Large intestine (tissue), 3 donors: ENCODE data around the gene GAB1. TPM values are rescaled to one million over a fixed set of nuclear protein-coding genes. Genes with fewer than 3 reads are reported as not detected.

ENCODE experiments used
- DNase-seq, 2 donors: peaks; one replicate each; pipeline versions ENCODE4 v3.0.0 to v3.0.0-alpha.2; 2013
- H3K27ac ChIP-seq: one replicate; pipeline ENCODE4 v1.5.1; 2013; ENCODE audit warnings: low read length
- H3K27me3 ChIP-seq: 2 replicates; pipeline ENCODE4 v1.6.1; 2013; ENCODE audit warnings: low read length; ENCODE audit not compliant: control insufficient read depth, insufficient read depth
- H3K36me3 ChIP-seq: 2 replicates; pipeline ENCODE4 v1.6.1; 2013; ENCODE audit warnings: low read length; ENCODE audit not compliant: control insufficient read depth, insufficient read depth
- H3K4me1 ChIP-seq: one replicate; pipeline ENCODE4 v1.6.1; 2013; ENCODE audit warnings: low read length; ENCODE audit not compliant: control insufficient read depth, insufficient read depth
- H3K4me3 ChIP-seq: one replicate; pipeline ENCODE4 v1.5.1; 2013; ENCODE audit warnings: low read length
- H3K9me3 ChIP-seq: one replicate; pipeline ENCODE4 v1.6.1; 2013; ENCODE audit warnings: mild to moderate bottlenecking, low read depth, low read length, moderate library complexity; ENCODE audit not compliant: control insufficient read depth
- WGBS: methylation state at CpG from one replicate; pipeline ENCODE4 v1.1.5; 2013; ENCODE audit warnings: low lambda C conversion rate; ENCODE audit not compliant: insufficient coverage; 5-methylcytosine and 5-hydroxymethylcytosine counted together
- polyA plus RNA-seq: library from polyadenylated mRNA; unstranded; fragments of 120-200 nt; gene quantifications from one replicate; pipeline ENCODE4 v1.2.1, GENCODE V29; 2013

Gene GAB1
- polyA plus RNA-seq, 1 donor = 69.2 TPM

DNA sequence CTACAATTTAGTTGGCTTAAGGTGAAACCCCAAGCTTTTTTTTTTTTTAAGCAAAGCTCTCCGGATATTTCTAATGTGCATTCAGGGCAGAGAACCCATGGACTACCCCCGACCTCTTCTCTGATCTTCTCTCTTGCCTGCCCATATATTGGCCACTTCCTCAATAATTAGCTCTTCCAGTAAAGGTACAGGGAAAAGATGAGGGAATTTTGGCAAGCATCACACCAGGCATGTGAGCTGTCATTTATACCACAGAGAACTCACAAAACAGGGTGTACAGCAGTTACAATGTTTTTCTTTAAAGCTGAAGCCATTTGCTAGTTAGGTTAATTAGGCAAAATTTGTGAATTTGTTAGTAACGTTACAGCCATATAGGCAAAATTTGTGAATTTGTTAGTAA is 73.3 kb downstream of the GAB1 start:
- H3K4me1 ChIP-seq = no peaks in the 10 kb centered on the region
- no peak overlapping the region for H3K27ac ChIP-seq
- H3K27me3 ChIP-seq = no peaks in the 10 kb centered on the region
- H3K4me3 ChIP-seq = no peak overlapping the region
- no peaks in the 10 kb centered on the region for H3K36me3 ChIP-seq
- no peaks in the 10 kb centered on the region for H3K9me3 ChIP-seq
- WGBS = 100% methylated on average over 1 of the region's 3 CpGs
- no peak for DNase-seq

GRCh38 chr4:143411527-143412419 is 75.1 kb downstream of the GAB1 start:
- WGBS = 66% methylated on average over 4 of the region's 7 CpGs
- Histone ChIP-seq H3K27ac (no peak overlapping the region), H3K4me3 (no peak overlapping the region), H3K9me3 (no peaks in the 10 kb centered on the region), H3K36me3 (peaks cover 10% of the 10 kb centered on the region), H3K4me1 (no peaks in the 10 kb centered on the region), H3K27me3 (no peaks in the 10 kb centered on the region)
- DNase-seq = no peak

DNA sequence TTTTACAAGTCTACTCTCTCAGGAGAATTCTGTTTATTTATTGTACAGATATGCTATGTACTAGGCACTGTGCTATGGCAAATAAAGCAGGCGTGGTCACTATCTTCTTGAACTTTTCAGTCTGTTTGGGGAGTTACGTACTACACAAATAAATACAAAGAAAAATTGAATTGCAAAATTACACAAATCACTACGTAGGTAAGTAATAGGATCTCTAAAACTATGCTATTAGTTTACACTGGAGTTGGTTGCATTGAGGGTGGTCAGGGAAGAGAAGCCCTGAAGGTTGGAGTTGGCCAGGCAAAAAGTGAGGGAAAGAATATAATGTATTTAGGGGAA is 75.7 kb downstream of the GAB1 start:
- Histone ChIP-seq H3K36me3 (peaks cover 16% of the 10 kb centered on the region), H3K4me3 (no peak overlapping the region)
- 89% methylated on average over 3 of the region's 3 CpGs for WGBS

DNA sequence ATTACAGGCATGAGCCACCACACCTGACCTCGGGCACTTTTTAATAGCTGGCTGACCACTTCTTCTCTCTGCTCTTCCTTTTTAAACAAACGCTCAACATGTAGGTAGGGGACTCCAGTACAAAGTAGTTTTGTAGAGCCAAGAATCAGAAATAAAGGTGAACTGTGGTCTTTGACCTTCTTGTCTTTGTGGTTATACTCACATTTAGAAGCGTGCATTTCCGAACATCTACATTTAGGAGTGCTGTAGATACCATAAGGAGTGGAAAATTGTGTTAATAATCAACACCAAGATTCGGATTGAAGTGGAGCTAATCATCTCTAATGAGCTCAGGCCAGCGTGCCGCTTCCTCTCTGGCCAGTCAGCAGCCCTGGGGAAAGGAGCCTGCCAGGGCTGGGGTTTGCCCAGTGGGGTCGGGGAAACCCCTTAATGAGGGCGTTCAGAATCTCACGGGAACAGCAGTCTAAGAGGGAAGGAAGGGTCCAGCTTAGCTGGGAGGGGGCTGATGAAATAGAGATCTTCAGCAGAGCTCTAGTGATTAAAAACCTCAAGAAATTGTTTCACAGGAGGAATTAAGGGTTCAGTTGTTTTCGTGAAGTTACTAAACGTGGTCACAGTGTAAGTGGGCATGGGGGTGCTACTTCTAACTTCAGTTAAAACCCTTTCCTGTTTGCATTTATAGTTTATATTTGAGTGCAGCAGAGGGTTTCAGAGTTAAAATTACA is 81.2 kb downstream of the GAB1 start:
- 80% methylated on average over 1 of the region's 12 CpGs for WGBS
- H3K27ac ChIP-seq = no peak overlapping the region

More for the DNA sequence above, 75.7 kb downstream of the GAB1 start:
- no peak overlapping the region for H3K27ac ChIP-seq
- no peaks in the 10 kb centered on the region for H3K9me3 ChIP-seq
- H3K27me3 ChIP-seq = no peaks in the 10 kb centered on the region
- no peak for DNase-seq
- H3K4me1 ChIP-seq = no peaks in the 10 kb centered on the region

GRCh38 chr4:143420227-143420626 is 83.6 kb downstream of the GAB1 start:
- Histone ChIP-seq H3K27me3 (no peaks in the 10 kb centered on the region), H3K36me3 (peaks cover 31% of the 10 kb centered on the region), H3K4me1 (no peaks in the 10 kb centered on the region), H3K27ac (no peak overlapping the region), H3K4me3 (no peak overlapping the region), H3K9me3 (no peaks in the 10 kb centered on the region)
- DNase-seq = no peak
- WGBS = 67% methylated on average over 2 of the region's 2 CpGs

More for the DNA sequence above, 81.2 kb downstream of the GAB1 start:
- DNase-seq = no peak
- no peaks in the 10 kb centered on the region for H3K9me3 ChIP-seq
- no peaks in the 10 kb centered on the region for H3K4me1 ChIP-seq
- peaks cover 28% of the 10 kb centered on the region for H3K36me3 ChIP-seq
- no peaks in the 10 kb centered on the region for H3K27me3 ChIP-seq
- no peak overlapping the region for H3K4me3 ChIP-seq

- WGBS = no CpG with 5 or more reads among the region's 1 CpG
- Histone ChIP-seq H3K36me3 (peaks cover 31% of the 10 kb centered on the region), H3K27ac (no peak overlapping the region)
These were observed 84.9 kb downstream of the GAB1 start for GRCh38 chr4:143421609-143422008.

GRCh38 chr4:143424276-143424675 is 87.6 kb downstream of the GAB1 start:
- Histone ChIP-seq H3K27me3 (no peaks in the 10 kb centered on the region), H3K27ac (no peak overlapping the region), H3K9me3 (no peaks in the 10 kb centered on the region), H3K4me1 (no peaks in the 10 kb centered on the region), H3K4me3 (no peak overlapping the region), H3K36me3 (peaks cover 17% of the 10 kb centered on the region)
- DNase-seq = no peak

More at GRCh38 chr4:143421609-143422008, 84.9 kb downstream of the GAB1 start:
- H3K9me3 ChIP-seq = no peaks in the 10 kb centered on the region
- H3K4me3 ChIP-seq = no peak overlapping the region
- no peaks in the 10 kb centered on the region for H3K27me3 ChIP-seq
- DNase-seq = no peak
- H3K4me1 ChIP-seq = no peaks in the 10 kb centered on the region

DNA sequence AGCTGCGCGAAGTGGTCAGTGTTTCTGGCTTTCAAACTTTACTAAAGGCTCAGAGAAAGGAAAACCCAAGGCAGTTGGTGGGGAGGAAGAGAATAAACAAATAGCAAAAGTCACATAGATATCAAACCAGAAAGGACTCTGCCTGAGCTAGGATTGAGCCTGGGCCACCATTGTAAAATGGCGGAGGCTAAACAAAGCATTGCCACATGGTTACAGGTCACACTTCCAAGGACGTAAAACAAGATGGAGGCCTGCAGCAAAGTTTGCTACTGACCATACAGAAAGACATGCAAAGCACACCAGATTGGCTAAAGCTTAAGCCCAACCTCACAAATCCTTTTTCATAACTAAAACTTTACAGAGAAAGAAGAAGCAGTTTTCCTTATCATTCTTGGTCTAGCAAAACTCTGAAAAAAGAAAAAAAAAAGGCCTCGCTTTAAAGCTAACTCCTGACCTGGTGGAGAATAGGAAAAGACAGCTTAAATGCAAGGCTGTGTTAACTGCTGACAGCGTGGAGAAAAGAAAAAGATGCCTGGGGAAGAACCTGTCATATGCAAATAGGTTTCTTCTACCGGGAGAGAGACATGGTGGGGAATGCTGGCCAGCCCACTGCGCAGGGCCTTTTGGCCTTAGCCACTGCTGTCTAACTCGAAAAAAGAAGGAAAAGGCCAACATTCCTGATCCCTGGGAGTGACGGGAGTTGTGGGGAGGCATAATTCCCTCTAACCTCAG is 95.0 kb downstream of the GAB1 start:
- H3K27me3 ChIP-seq = no peaks in the 10 kb centered on the region
- H3K36me3 ChIP-seq = peaks cover 42% of the 10 kb centered on the region
- H3K4me1 ChIP-seq = no peaks in the 10 kb centered on the region
- DNase-seq = no peak
- H3K9me3 ChIP-seq = peaks cover 4% of the 10 kb centered on the region
- WGBS = 92% methylated on average over 5 of the region's 10 CpGs
- H3K4me3 ChIP-seq = no peak overlapping the region
- H3K27ac ChIP-seq = no peak overlapping the region

DNA sequence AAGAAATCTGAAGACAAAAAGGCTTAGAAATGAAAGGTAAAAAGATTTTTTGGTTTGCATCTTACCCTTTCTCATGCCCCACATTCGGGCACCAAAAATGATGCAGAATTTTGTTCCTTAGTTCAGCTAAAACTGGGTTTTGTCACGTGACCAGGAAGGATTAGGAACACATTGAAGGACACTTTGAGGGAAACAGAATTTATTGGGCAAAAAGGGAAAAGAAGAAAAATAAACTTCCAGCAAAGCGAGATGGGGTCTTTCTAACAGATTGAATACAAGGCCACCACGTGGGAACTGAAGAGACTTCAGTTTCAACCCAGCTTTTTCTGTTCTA is 95.5 kb downstream of the GAB1 start:
- no peaks in the 10 kb centered on the region for H3K4me1 ChIP-seq
- no peak overlapping the region for H3K4me3 ChIP-seq
- 93% methylated on average over 3 of the region's 4 CpGs for WGBS
- no peak overlapping the region for H3K27ac ChIP-seq
- H3K27me3 ChIP-seq = no peaks in the 10 kb centered on the region
- peaks cover 4% of the 10 kb centered on the region for H3K9me3 ChIP-seq
- DNase-seq = no peak
- H3K36me3 ChIP-seq = peaks cover 43% of the 10 kb centered on the region

DNA sequence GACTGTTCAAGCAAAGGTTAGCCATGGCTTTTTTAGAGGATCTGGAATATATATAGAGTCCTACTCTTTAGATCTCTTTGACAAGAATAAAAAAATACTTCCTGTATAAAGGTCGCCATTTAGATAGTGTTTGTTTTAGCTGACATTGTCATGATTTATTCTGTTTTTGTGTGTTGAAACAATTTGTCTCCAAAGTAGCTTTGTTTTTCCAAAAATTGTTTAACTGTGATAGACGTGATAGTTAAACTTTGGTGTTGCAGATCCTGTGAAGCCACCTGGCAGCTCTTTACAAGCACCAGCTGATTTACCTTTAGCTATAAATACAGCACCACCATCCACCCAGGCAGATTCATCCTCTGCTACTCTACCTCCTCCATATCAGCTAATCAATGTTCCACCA is 96.6 kb downstream of the GAB1 start:
- no peaks in the 10 kb centered on the region for H3K4me1 ChIP-seq
- peaks cover 4% of the 10 kb centered on the region for H3K9me3 ChIP-seq
- no peaks in the 10 kb centered on the region for H3K27me3 ChIP-seq
- H3K36me3 ChIP-seq = peaks cover 47% of the 10 kb centered on the region
- no peak overlapping the region for H3K4me3 ChIP-seq
- no peak for DNase-seq
- 80% methylated on average over 1 of the region's 2 CpGs for WGBS
- no peak overlapping the region for H3K27ac ChIP-seq
